Lung (tissue), 12 donors: ENCODE results near the gene CLN3. TPM values are rescaled to one million over a fixed set of nuclear protein-coding genes. Genes with fewer than 3 reads are reported as not detected.
A peak's percentile ranks its signal among the peaks of the same experiment; 100 is the strongest.
"Not testable (repeated sequence)": the region's sequence is repeated elsewhere in the genome, so short reads cannot be mapped to it uniquely, and the experiment has no call there.

Source experiments
- ATAC-seq: fragments of 200-7000 bp; cut with Tn5 transposase; one replicate; pipeline ENCODE4 v1.9.1; 2020; ENCODE audit warnings: moderate number of reproducible peaks; ENCODE audit not compliant: insufficient read depth, low FRiP score
- DNase-seq, 3 donors: peaks; one replicate each; pipeline ENCODE4 v3.0.0-alpha.2; 2013 to 2017
- H3K27ac ChIP-seq, 2 donors: one replicate each; pipeline ENCODE4 v1.5.1; 2013; ENCODE audit warnings: mild to moderate bottlenecking in 2 of 2, moderate library complexity in 2 of 2, control low read depth in 1 of 2, inconsistent platforms in 1 of 2, low read depth in 1 of 2, low read length in 1 of 2
- H3K27me3 ChIP-seq, 3 donors: one replicate each; pipeline ENCODE4 v1.5.1; 2013; ENCODE audit warnings: low read length in 2 of 3; ENCODE audit not compliant: control insufficient read depth in 3 of 3, insufficient read depth in 3 of 3
- H3K36me3 ChIP-seq, 4 donors: one replicate each; pipeline ENCODE4 v1.5.1; 2013; ENCODE audit warnings: low read length in 4 of 4, mild to moderate bottlenecking in 1 of 4, moderate library complexity in 1 of 4; ENCODE audit not compliant: control insufficient read depth in 4 of 4, insufficient read depth in 4 of 4
- H3K4me1 ChIP-seq, 5 donors: one replicate each; pipeline ENCODE4 v1.5.1; 2013; ENCODE audit warnings: low read length in 5 of 5, mild to moderate bottlenecking in 2 of 5, moderate library complexity in 1 of 5; ENCODE audit not compliant: control insufficient read depth in 5 of 5, insufficient read depth in 5 of 5
- H3K4me3 ChIP-seq: one replicate; pipeline ENCODE4 v1.5.1; 2013; ENCODE audit warnings: mild to moderate bottlenecking, control low read depth, moderate library complexity
- H3K9ac ChIP-seq, 2 donors: one replicate each; pipeline ENCODE4 v1.5.1; 2013; ENCODE audit warnings: low read length in 2 of 2, control low read depth in 1 of 2; ENCODE audit not compliant: insufficient read depth in 1 of 2
- H3K9me3 ChIP-seq, 4 donors: one replicate each; pipeline ENCODE4 v1.5.1; 2013; ENCODE audit warnings: low read length in 3 of 4, mild to moderate bottlenecking in 1 of 4, moderate library complexity in 1 of 4; ENCODE audit not compliant: control insufficient read depth in 4 of 4, insufficient read depth in 3 of 4
- WGBS, 2 donors: extraction: QIAGEN DNeasy Blood & Tissue Kit; methylation state at CpG; one replicate each; pipeline ENCODE4 v1.1.7; 2013; 5-methylcytosine and 5-hydroxymethylcytosine counted together
- polyA plus RNA-seq, 2 donors: library from polyadenylated mRNA; stranded (reverse); fragments of 200-250 nt; gene quantifications; one replicate each; pipeline ENCODE4 v1.2.1, GENCODE V29; 2013
- total RNA-seq, 2 donors: library from RNA; depleted of rRNA in 1 of 2; stranded (reverse); fragments of >200 nt in 1 of 2; gene quantifications; one replicate each; pipeline ENCODE4 v1.2.1, GENCODE V29; 2014 to 2021
- TF ChIP-seq, protein P1 (sequence below): IDR thresholded peaks from 2 replicates; pipeline ENCODE4 v1.5.1; 2012; ENCODE audit warnings: mild to moderate bottlenecking; ENCODE audit errors: control extremely low read depth, extremely low read depth
- donor health status: control.
- donor health status: control.
- donor health status: Bipolar disorder and iron deficiency.
- donor health status: healthy.
- donor health status: DM: yes; HTN: yes; CAD: no.

Gene CLN3
- total and polyA plus RNA-seq, 4 donors, result 42.4 to 64.8 (median 56.2) TPM

- Histone ChIP-seq H3K27ac (peak overlapping the region in 1 of 2 donors; percentile 60), H3K9me3 (no peaks in the 10 kb centered on the region), H3K27me3 (no peaks in the 10 kb centered on the region), H3K36me3 (no peaks in the 10 kb centered on the region), H3K4me1 (peaks cover 0 to 4% (median 0%) of the 10 kb centered on the region in 5 donors), H3K4me3 (no peak overlapping the region), H3K9ac (no peak overlapping the region)
- 75 to 88% methylated on average over 5 of the region's 5 CpGs for WGBS, 2 donors
- DNase-seq (no peak), ATAC-seq (no peak)
- TF ChIP-seq, protein P1, sequence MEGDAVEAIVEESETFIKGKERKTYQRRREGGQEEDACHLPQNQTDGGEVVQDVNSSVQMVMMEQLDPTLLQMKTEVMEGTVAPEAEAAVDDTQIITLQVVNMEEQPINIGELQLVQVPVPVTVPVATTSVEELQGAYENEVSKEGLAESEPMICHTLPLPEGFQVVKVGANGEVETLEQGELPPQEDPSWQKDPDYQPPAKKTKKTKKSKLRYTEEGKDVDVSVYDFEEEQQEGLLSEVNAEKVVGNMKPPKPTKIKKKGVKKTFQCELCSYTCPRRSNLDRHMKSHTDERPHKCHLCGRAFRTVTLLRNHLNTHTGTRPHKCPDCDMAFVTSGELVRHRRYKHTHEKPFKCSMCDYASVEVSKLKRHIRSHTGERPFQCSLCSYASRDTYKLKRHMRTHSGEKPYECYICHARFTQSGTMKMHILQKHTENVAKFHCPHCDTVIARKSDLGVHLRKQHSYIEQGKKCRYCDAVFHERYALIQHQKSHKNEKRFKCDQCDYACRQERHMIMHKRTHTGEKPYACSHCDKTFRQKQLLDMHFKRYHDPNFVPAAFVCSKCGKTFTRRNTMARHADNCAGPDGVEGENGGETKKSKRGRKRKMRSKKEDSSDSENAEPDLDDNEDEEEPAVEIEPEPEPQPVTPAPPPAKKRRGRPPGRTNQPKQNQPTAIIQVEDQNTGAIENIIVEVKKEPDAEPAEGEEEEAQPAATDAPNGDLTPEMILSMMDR, result no peak
Measured at GRCh38 chr16:28528463-28528867, 36.6 kb upstream of the CLN3 start.

DNA sequence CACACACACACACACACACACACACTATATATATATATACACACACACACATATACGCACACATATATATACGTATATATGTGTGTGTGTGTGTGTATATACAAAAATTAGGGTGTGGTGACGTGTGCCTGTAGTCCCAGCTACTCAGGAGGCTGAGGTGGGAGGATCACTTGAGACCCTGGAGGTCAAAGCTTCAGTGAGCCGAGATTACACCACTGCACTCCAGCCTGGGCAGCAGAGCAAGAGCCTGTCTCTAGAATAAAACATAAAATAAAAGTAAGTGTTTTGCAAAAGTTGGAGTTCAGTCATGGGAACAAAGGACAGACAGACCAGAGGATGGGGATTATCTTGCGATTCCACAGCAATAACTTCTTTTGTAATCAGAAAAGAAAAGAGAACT, 36.1 kb upstream of the CLN3 start:
- no peak overlapping the region for H3K27ac ChIP-seq
- H3K4me1 ChIP-seq, result peaks cover 0 to 1% (median 0%) of the 10 kb centered on the region in 5 donors
- no peaks in the 10 kb centered on the region for H3K9me3 ChIP-seq
- H3K36me3 ChIP-seq, result no peaks in the 10 kb centered on the region
- TF ChIP-seq, protein P1, result no peak
- WGBS, 2 donors, result 90% methylated on average over 5 of the region's 5 CpGs
- H3K27me3 ChIP-seq, result no peaks in the 10 kb centered on the region
- DNase-seq (no peak), ATAC-seq (no peak)
- no peak overlapping the region for H3K4me3 ChIP-seq
- no peak overlapping the region for H3K9ac ChIP-seq

DNA sequence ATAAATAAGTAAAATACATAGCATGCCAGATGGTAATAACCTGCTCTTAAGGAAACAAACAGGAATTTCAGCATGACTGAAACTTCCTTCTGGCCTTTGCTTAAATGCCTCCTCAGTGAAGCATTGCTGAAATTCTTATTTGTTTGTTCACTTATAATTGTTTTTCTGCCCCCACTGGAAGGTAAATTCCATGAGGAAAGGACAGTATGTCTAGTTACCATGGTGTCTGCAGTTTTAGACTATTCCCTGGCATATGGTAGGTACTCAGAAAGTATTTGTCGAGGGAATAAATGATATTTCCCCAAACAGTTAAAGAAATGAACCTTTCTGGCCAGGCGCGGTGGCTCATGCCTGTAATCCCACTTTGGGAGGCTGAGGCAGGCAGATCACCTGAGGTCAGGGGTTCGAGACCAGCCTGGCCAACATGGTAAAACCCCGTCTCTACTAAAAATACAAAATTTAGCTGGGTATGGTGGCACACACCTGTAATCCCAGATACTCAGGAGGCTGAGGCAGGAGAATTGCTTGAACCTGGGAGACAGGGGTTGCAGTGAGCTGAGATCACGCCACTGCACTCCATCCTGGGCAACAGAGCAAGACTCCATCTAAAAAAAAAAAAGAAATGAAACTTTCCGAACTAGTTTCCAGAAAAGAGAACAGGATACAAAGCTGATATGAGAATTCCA, 35.4 kb upstream of the CLN3 start:
- H3K36me3 ChIP-seq, H3K4me1 ChIP-seq, ATAC-seq, H3K27ac ChIP-seq, H3K27me3 ChIP-seq, DNase-seq, H3K9me3 ChIP-seq, H3K9ac ChIP-seq, H3K4me3 ChIP-seq: not testable (repeated sequence)
- WGBS, 2 donors, result 94 to 96% methylated on average over 7 of the region's 7 CpGs

- Histone ChIP-seq H3K4me1 (no peaks in the 10 kb centered on the region), H3K9me3 (no peaks in the 10 kb centered on the region), H3K27ac (no peak overlapping the region), H3K9ac (no peak overlapping the region), H3K4me3 (no peak overlapping the region), H3K27me3 (no peaks in the 10 kb centered on the region), H3K36me3 (no peaks in the 10 kb centered on the region)
- ATAC-seq (no peak), DNase-seq (no peak)
- WGBS, 2 donors, result 88 to 90% methylated on average over 11 of the region's 11 CpGs
- TF ChIP-seq, protein P1, result no peak
Measured at GRCh38 chr16:28526201-28527099, 34.6 kb upstream of the CLN3 start.
